Metanephros (tissue), 1 donor: ENCODE data around the gene PTPRF. TPM values are rescaled to one million over a fixed set of nuclear protein-coding genes. Genes with fewer than 3 reads are reported as not detected.

ENCODE experiments used
- total RNA-seq: library from RNA; depleted of rRNA; stranded (reverse); fragments of >200 nt; gene quantifications from one replicate; pipeline ENCODE4 v1.2.3, GENCODE V29; 2014

PTPRF gene
- total RNA-seq = 151 TPM

GRCh38 chr1:43530483-43531106, at the start of gene PTPRF:
PTPRF (plus strand) TSS chr1:43530883; CDS start chr1:43545076, 14,193 bp downstream.

Other genes with a start within 250 kb of the PTPRF start
- 12.9 TPM for gene C1orf210, start 245.3 kb upstream of the PTPRF start, total RNA-seq
- 87.1 TPM for gene TIE1, start 229.9 kb upstream of the PTPRF start, total RNA-seq
- gene MPL, start 193.1 kb upstream of the PTPRF start, total RNA-seq = 0.58 TPM
- 24.5 TPM for gene CDC20, start 171.9 kb upstream of the PTPRF start, total RNA-seq
- gene ELOVL1, start 162.9 kb upstream of the PTPRF start, total RNA-seq = 24.7 TPM
- 21.8 TPM for gene MED8, start 141.1 kb upstream of the PTPRF start, total RNA-seq
- 47.8 TPM for gene SZT2, start 141.0 kb upstream of the PTPRF start, total RNA-seq
- gene HYI, start 77.0 kb upstream of the PTPRF start, total RNA-seq = 78.1 TPM
- 42.3 TPM for gene KDM4A, start 119.3 kb downstream of the PTPRF start, total RNA-seq
- 30.9 TPM for gene ST3GAL3, start 176.7 kb downstream of the PTPRF start, total RNA-seq